ENCODE results near the gene TSPAN14. TPM values are rescaled to one million over a fixed set of nuclear protein-coding genes. Genes with fewer than 3 reads are reported as not detected.

The TSPAN14 gene
- total and polyA plus RNA-seq, 2 experiments from 2014 or later = 17.9 to 40.7 TPM

DNA sequence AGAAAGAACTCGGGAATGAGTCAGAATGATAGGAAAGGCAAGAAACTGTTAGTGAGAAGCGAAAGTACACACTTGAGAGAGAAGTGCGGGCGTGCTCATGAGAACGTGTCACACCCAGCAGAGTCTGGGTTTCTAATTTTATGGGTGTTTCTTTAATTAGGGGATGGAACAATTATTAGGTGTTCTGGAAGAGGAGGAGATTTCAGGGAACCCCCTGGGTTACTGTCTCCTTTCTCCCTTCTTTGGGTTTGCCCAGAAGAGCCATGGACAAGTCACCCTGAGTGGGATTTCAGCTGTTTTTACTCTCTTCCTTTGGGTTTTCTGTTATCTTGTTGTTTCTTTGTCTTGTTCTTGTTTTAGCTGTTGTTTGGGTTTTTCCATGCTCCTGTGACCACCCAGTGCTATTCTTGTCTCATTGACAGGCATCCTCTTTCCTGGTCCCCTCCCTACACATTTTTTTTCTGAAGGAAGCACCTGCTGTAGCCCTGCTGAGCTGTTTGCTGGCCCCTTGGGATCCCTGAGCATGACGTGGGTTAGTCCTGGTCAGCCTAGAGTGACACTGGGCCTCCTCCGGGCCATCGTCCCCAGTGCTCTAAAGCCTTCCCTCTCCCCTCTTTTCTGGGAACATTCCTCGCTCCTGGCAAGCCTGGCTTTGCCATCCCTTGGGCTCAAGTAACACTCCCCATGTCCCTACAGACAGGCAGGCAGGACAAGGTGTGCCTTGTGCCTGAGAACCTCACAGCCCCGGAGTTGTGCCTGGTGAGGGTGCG, 87.1 kb downstream of the TSPAN14 start:
- Histone ChIP-seq H3K36me3 (ENCODE audit: insufficient read depth) (no peaks in the 10 kb centered on the region), H3K27ac (ENCODE audit: low read depth) (no peak overlapping the region), H4K20me1 (replicated peaks; ENCODE audit: insufficient read depth) (no peaks in the 10 kb centered on the region), H3K79me2 (replicated peaks; ENCODE audit: insufficient read depth) (no peaks in the 10 kb centered on the region), H3K9me2 (ENCODE audit: insufficient read depth) (peaks cover 3% of the 10 kb centered on the region; the same call in 1 of the 2 replicates), H3K4me1 (ENCODE audit: insufficient read depth) (no peaks in the 10 kb centered on the region), H2AFZ (no peak overlapping the region), H3K27me3 (ENCODE audit: insufficient read depth) (0 out of 2 replicates have a peak, but pooled peaks cover 3% of the 10 kb centered on the region), H3F3A (replicated peaks; ENCODE audit: low read depth) (no peaks in the 10 kb centered on the region), H3K4me2 (no peak overlapping the region), H3K4me3 (no peak overlapping the region)
- H3K27me3 Mint-ChIP-seq (ENCODE audit: insufficient read depth, low read depth, poor library complexity) = peaks cover 14% of the 10 kb centered on the region
- no peak overlapping the region for H3K4me3 Mint-ChIP-seq
- no peak overlapping the region for H3K27ac Mint-ChIP-seq
- ATAC-seq = no peak
- H3K4me1 Mint-ChIP-seq = no peaks in the 10 kb centered on the region; the same call in 2 of the 3 replicates
- peaks cover 6% of the 10 kb centered on the region for H3K9me3 Mint-ChIP-seq
- no peak for DNase-seq (ENCODE audit: low spot score)
- TF ChIP-seq, protein P1, sequence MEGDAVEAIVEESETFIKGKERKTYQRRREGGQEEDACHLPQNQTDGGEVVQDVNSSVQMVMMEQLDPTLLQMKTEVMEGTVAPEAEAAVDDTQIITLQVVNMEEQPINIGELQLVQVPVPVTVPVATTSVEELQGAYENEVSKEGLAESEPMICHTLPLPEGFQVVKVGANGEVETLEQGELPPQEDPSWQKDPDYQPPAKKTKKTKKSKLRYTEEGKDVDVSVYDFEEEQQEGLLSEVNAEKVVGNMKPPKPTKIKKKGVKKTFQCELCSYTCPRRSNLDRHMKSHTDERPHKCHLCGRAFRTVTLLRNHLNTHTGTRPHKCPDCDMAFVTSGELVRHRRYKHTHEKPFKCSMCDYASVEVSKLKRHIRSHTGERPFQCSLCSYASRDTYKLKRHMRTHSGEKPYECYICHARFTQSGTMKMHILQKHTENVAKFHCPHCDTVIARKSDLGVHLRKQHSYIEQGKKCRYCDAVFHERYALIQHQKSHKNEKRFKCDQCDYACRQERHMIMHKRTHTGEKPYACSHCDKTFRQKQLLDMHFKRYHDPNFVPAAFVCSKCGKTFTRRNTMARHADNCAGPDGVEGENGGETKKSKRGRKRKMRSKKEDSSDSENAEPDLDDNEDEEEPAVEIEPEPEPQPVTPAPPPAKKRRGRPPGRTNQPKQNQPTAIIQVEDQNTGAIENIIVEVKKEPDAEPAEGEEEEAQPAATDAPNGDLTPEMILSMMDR (conservative IDR thresholded peaks at IDR 0.05; ENCODE audit: low read depth in 2 of 2) = no peak
- TF ChIP-seq NANOG (IDR thresholded peaks at IDR 0.05; ENCODE audit: borderline replicate concordance) (no peak), STAT1 (IDR thresholded peaks at IDR 0.05; ENCODE audit: unreplicated experiment) (no peak), EZH2phosphoT487 (IDR thresholded peaks at IDR 0.05; ENCODE audit: unreplicated experiment) (no peak)
- TF ChIP-seq, protein P2, sequence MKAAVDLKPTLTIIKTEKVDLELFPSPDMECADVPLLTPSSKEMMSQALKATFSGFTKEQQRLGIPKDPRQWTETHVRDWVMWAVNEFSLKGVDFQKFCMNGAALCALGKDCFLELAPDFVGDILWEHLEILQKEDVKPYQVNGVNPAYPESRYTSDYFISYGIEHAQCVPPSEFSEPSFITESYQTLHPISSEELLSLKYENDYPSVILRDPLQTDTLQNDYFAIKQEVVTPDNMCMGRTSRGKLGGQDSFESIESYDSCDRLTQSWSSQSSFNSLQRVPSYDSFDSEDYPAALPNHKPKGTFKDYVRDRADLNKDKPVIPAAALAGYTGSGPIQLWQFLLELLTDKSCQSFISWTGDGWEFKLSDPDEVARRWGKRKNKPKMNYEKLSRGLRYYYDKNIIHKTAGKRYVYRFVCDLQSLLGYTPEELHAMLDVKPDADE (IDR thresholded peaks at IDR 0.05) = no peak
- peaks cover 3% of the 10 kb centered on the region; the same call in 2 of the 3 replicates for H3K36me3 Mint-ChIP-seq (ENCODE audit: low read depth)

DNA sequence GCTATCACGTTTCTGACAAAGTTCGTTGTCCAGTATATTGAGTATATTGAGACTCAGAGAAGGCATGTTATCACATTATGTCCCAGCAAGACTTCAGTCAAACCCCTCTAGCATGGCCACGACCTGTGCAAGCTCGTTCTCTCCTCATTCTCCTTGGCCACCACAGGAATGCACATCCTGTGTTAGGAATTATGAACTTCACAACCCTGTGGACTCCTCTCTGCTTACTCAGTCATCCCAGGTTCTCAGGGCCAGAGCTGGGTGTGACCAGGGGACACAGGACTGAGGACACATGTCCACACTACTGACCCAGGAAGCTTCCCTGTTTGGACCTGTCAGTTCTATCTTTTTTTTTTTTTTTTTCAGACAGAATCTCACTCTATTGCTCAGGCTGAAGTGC, 87.9 kb downstream of the TSPAN14 start:
- H3K79me2 ChIP-seq (replicated peaks; ENCODE audit: insufficient read depth) = no peaks in the 10 kb centered on the region
- no peak overlapping the region for H3K4me3 ChIP-seq
- no peak for ATAC-seq
- no peak overlapping the region for H3K27ac ChIP-seq (ENCODE audit: low read depth)
- no peak overlapping the region for H3K4me2 ChIP-seq
- Mint-ChIP-seq H3K27me3 (ENCODE audit: insufficient read depth, low read depth, poor library complexity) (peaks cover 14% of the 10 kb centered on the region), H3K4me1 (no peaks in the 10 kb centered on the region; the same call in 2 of the 3 replicates), H3K36me3 (ENCODE audit: low read depth) (no peaks in the 10 kb centered on the region; the same call in 2 of the 3 replicates), H3K27ac (no peak overlapping the region), H3K4me3 (no peak overlapping the region), H3K9me3 (peaks cover under 1% of the 10 kb centered on the region; the same call in 1 of the 3 replicates)
- H4K20me1 ChIP-seq (replicated peaks; ENCODE audit: insufficient read depth) = no peaks in the 10 kb centered on the region
- TF ChIP-seq POLR2AphosphoS5 (IDR thresholded peaks at IDR 0.05; ENCODE audit: low read depth) (no peak), EZH2phosphoT487 (IDR thresholded peaks at IDR 0.05; ENCODE audit: unreplicated experiment) (no peak), NANOG (IDR thresholded peaks at IDR 0.05; ENCODE audit: borderline replicate concordance) (no peak), ZNF114 (CRISPR knock-in tag; IDR thresholded peaks at IDR 0.05) (no peak), CREB1 (CRISPR knock-in tag; IDR thresholded peaks at IDR 0.05; ENCODE audit: low read depth) (no peak)
- TF ChIP-seq, protein P3, sequence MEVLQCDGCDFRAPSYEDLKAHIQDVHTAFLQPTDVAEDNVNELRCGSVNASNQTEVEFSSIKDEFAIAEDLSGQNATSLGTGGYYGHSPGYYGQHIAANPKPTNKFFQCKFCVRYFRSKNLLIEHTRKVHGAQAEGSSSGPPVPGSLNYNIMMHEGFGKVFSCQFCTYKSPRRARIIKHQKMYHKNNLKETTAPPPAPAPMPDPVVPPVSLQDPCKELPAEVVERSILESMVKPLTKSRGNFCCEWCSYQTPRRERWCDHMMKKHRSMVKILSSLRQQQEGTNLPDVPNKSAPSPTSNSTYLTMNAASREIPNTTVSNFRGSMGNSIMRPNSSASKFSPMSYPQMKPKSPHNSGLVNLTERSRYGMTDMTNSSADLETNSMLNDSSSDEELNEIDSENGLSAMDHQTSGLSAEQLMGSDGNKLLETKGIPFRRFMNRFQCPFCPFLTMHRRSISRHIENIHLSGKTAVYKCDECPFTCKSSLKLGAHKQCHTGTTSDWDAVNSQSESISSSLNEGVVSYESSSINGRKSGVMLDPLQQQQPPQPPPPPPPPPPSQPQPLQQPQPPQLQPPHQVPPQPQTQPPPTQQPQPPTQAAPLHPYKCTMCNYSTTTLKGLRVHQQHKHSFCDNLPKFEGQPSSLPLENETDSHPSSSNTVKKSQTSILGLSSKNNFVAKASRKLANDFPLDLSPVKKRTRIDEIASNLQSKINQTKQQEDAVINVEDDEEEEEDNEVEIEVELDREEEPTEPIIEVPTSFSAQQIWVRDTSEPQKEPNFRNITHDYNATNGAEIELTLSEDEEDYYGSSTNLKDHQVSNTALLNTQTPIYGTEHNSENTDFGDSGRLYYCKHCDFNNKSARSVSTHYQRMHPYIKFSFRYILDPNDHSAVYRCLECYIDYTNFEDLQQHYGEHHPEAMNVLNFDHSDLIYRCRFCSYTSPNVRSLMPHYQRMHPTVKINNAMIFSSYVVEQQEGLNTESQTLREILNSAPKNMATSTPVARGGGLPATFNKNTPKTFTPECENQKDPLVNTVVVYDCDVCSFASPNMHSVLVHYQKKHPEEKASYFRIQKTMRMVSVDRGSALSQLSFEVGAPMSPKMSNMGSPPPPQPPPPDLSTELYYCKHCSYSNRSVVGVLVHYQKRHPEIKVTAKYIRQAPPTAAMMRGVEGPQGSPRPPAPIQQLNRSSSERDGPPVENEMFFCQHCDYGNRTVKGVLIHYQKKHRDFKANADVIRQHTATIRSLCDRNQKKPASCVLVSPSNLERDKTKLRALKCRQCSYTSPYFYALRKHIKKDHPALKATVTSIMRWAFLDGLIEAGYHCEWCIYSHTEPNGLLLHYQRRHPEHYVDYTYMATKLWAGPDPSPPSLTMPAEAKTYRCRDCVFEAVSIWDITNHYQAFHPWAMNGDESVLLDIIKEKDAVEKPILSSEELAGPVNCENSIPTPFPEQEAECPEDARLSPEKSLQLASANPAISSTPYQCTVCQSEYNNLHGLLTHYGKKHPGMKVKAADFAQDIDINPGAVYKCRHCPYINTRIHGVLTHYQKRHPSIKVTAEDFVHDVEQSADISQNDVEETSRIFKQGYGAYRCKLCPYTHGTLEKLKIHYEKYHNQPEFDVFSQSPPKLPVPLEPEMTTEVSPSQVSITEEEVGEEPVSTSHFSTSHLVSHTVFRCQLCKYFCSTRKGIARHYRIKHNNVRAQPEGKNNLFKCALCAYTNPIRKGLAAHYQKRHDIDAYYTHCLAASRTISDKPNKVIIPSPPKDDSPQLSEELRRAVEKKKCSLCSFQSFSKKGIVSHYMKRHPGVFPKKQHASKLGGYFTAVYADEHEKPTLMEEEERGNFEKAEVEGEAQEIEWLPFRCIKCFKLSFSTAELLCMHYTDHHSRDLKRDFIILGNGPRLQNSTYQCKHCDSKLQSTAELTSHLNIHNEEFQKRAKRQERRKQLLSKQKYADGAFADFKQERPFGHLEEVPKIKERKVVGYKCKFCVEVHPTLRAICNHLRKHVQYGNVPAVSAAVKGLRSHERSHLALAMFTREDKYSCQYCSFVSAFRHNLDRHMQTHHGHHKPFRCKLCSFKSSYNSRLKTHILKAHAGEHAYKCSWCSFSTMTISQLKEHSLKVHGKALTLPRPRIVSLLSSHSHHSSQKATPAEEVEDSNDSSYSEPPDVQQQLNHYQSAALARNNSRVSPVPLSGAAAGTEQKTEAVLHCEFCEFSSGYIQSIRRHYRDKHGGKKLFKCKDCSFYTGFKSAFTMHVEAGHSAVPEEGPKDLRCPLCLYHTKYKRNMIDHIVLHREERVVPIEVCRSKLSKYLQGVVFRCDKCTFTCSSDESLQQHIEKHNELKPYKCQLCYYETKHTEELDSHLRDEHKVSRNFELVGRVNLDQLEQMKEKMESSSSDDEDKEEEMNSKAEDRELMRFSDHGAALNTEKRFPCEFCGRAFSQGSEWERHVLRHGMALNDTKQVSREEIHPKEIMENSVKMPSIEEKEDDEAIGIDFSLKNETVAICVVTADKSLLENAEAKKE (CRISPR knock-in tag; IDR thresholded peaks at IDR 0.05) = no peak
- H3K27me3 ChIP-seq (ENCODE audit: insufficient read depth) = no peaks in the 10 kb centered on the region
- no peaks in the 10 kb centered on the region for H3F3A ChIP-seq (replicated peaks; ENCODE audit: low read depth)
- no peaks in the 10 kb centered on the region for H3K36me3 ChIP-seq (ENCODE audit: insufficient read depth)
- H3K9me2 ChIP-seq (ENCODE audit: insufficient read depth) = no peaks in the 10 kb centered on the region
- H3K4me1 ChIP-seq (ENCODE audit: insufficient read depth) = no peaks in the 10 kb centered on the region
- no peak for DNase-seq (ENCODE audit: low spot score)
- no peak overlapping the region for H2AFZ ChIP-seq

Data from GM23338 (cell line).